AG04449 (cell line): ENCODE measurements around the gene TOMM40.
A peak's percentile ranks its signal among the peaks of the same experiment; 100 is the strongest.
"Not testable (repeated sequence)": the region's sequence is repeated elsewhere in the genome, so short reads cannot be mapped to it uniquely, and the experiment has no call there.

ENCODE experiments used
- CTCF ChIA-PET: fragments of 350-600 bp; formaldehyde crosslinking; extraction: SDS; loops from one replicate; lab custom pipeline; 2021; ENCODE audit warnings: antibody characterized with exemption; lab: Yijun Ruan, JAX
- POLR2A ChIA-PET: fragments of 400-600, 350-600 bp; formaldehyde crosslinking; extraction: SDS; loops from one replicate; lab custom pipeline; 2020; ENCODE audit warnings: antibody characterized with exemption, inconsistent platforms; lab: Yijun Ruan, JAX
- DNase-seq: peaks from one replicate; pipeline ENCODE4 v3.0.0-alpha.2; 2010; ENCODE audit warnings: low read depth, low spot score
- H3K4me3 ChIP-seq: 2 replicates; pipeline ENCODE4 v1.5.1; 2011; ENCODE audit warnings: low read depth, mild to moderate bottlenecking, control low read depth, low read length
- CTCF ChIP-seq: IDR thresholded peaks from one replicate; pipeline ENCODE4 v1.5.1; 2011; ENCODE audit warnings: mild to moderate bottlenecking, moderate library complexity, low read length, control low read depth, inconsistent platforms; ENCODE audit not compliant: insufficient read depth; ENCODE audit errors: missing control alignments

Gene TOMM40

GRCh38 chr19:44907613-44908012 lies 16.6 kb downstream of the TOMM40 start:
- CTCF ChIA-PET, result interaction anchor here (1.1 to 10.3 kb wide), 2 partner anchors 47 to 137 kb away, joined by 3 to 208 read pairs; partner anchors contain the start of gene CLPTM1
- DNase-seq, result no peak
- no peak overlapping the region for H3K4me3 ChIP-seq
- POLR2A ChIA-PET, result no interaction called here
- TF ChIP-seq CTCF, result no peak

- no peak for DNase-seq
- no peak for TF ChIP-seq CTCF
- no peak overlapping the region for H3K4me3 ChIP-seq
- CTCF ChIA-PET, result interaction anchor here (1.1 to 10.3 kb wide), 2 partner anchors 47 to 137 kb away, joined by 3 to 208 read pairs; partner anchors contain the start of gene CLPTM1
- POLR2A ChIA-PET, result no interaction called here
These were observed 17.2 kb downstream of the TOMM40 start for GRCh38 chr19:44908074-44908835.

GRCh38 chr19:44908836-44909261 lies 17.8 kb downstream of the TOMM40 start:
- POLR2A ChIA-PET, result no interaction called here
- CTCF ChIA-PET, result interaction anchor here (10.3 kb wide), 1 partner anchor 46 kb away, joined by 208 read pairs; the partner anchor contains the start of gene CLPTM1
- TF ChIP-seq CTCF, result no peak
- no peak for DNase-seq
- no peak overlapping the region for H3K4me3 ChIP-seq

GRCh38 chr19:44909775-44910174 lies 18.7 kb downstream of the TOMM40 start:
- DNase-seq, result no peak
- POLR2A ChIA-PET, result interaction anchor here (0.6 kb wide), 1 partner anchor 163 kb away, joined by 4 read pairs; no protein-coding TSS in a partner anchor
- no peak overlapping the region for H3K4me3 ChIP-seq
- CTCF ChIA-PET, result interaction anchor here (2.7 kb wide), 1 partner anchor 42 kb away, joined by 18 read pairs; no protein-coding TSS in a partner anchor
- no peak for TF ChIP-seq CTCF

GRCh38 chr19:44911896-44912295 lies 20.8 kb downstream of the TOMM40 start:
- POLR2A ChIA-PET, H3K4me3 ChIP-seq, DNase-seq: not testable (repeated sequence)
- CTCF ChIA-PET, result interaction anchor here (0.8 to 2.7 kb wide), 8 partner anchors 10 to 427 kb away, joined by 3 to 18 read pairs (median 6); no protein-coding TSS in a partner anchor

GRCh38 chr19:44912854-44913253 lies 21.8 kb downstream of the TOMM40 start:
- TF ChIP-seq CTCF, result no peak

GRCh38 chr19:44913512-44914432 lies 22.7 kb downstream of the TOMM40 start:
- CTCF ChIA-PET, result interaction anchor here (0.7 to 1.5 kb wide), 4 partner anchors 9 to 39 kb away, joined by 3 to 4 read pairs (median 4); no protein-coding TSS in a partner anchor
- DNase-seq, POLR2A ChIA-PET: not testable (repeated sequence)
- H3K4me3 ChIP-seq, result peak overlapping the region; percentile 58; the same call in 1 of the 2 replicates

More at GRCh38 chr19:44912854-44913253, 21.8 kb downstream of the TOMM40 start:
- no peak overlapping the region for H3K4me3 ChIP-seq
- ChIA-PET CTCF (interaction anchor here (0.7 to 1.5 kb wide), 4 partner anchors 8 to 40 kb away, joined by 3 to 4 read pairs (median 4); no protein-coding TSS in a partner anchor), POLR2A (no interaction called here)
- DNase-seq, result no peak

GRCh38 chr19:44914433-44915206 lies 23.6 kb downstream of the TOMM40 start, which contains the start of gene APOC1:
Gene APOC1 (plus strand): TSS chr19:44914608. CDS start chr19:44914892, 284 bp downstream.
- peak within 1 kb of the TSS; percentile 58 for H3K4me3 ChIP-seq
- POLR2A ChIA-PET, DNase-seq: not testable (repeated sequence)
- CTCF ChIA-PET, result interaction anchor here (1.0 to 1.5 kb wide), 5 partner anchors 9 to 38 kb away, joined by 3 to 5 read pairs (median 4); partner anchors contain the start of gene APOE
